Stimulated activated memory B cell treated with anti-CD40 and anti-IgM and Interleukin-4, amounts not matched to agents 10 μg/mL and 1 μg/mL and 100 μg/mL, for 72 hours (primary cell): ENCODE measurements around the gene UBE2L3.
"Not testable (repeated sequence)": the region's sequence is repeated elsewhere in the genome, so short reads cannot be mapped to it uniquely, and the experiment has no call there.

Source experiments
- ATAC-seq: fragments of 150-1000 bp; cut with Tn5 transposase; 2 replicates; pipeline ENCODE4 v1.10.0; 2021
- H3K27ac Mint-ChIP-seq: one replicate; pipeline ENCODE4 v1.8.0; 2022; ENCODE audit warnings: mild to moderate bottlenecking, mixed read lengths
- H3K27me3 Mint-ChIP-seq: one replicate; pipeline ENCODE4 v1.8.0; 2022; ENCODE audit warnings: mixed read lengths
- H3K36me3 Mint-ChIP-seq: one replicate; pipeline ENCODE4 v1.8.0; 2022; ENCODE audit warnings: mixed read lengths
- H3K4me1 Mint-ChIP-seq: one replicate; pipeline ENCODE4 v1.8.0; 2022; ENCODE audit warnings: mixed read lengths
- H3K4me3 Mint-ChIP-seq: one replicate; pipeline ENCODE4 v1.8.0; 2022; ENCODE audit warnings: mild to moderate bottlenecking, moderate library complexity, mixed read lengths
- H3K9me3 Mint-ChIP-seq: one replicate; pipeline ENCODE4 v1.8.0; 2022; ENCODE audit warnings: mixed read lengths

Gene UBE2L3

GRCh38 chr22:21639359-21639758, 71.8 kb downstream of the UBE2L3 start:
- no peak overlapping the region for H3K4me3 Mint-ChIP-seq
- peaks cover 33% of the 10 kb centered on the region for H3K4me1 Mint-ChIP-seq
- H3K36me3 Mint-ChIP-seq = peaks cover 6% of the 10 kb centered on the region
- H3K27ac Mint-ChIP-seq = no peak overlapping the region
- H3K9me3 Mint-ChIP-seq = no peaks in the 10 kb centered on the region
- no peaks in the 10 kb centered on the region for H3K27me3 Mint-ChIP-seq
- ATAC-seq = no peak

- Mint-ChIP-seq H3K27me3 (no peaks in the 10 kb centered on the region), H3K4me1 (peaks cover 33% of the 10 kb centered on the region), H3K27ac (no peak overlapping the region), H3K9me3 (no peaks in the 10 kb centered on the region), H3K4me3 (no peak overlapping the region), H3K36me3 (peaks cover 6% of the 10 kb centered on the region)
- no peak for ATAC-seq
Observed at GRCh38 chr22:21640810-21641209, 73.3 kb downstream of the UBE2L3 start.

GRCh38 chr22:21641417-21641788, 73.9 kb downstream of the UBE2L3 start:
- Mint-ChIP-seq H3K4me1 (peaks cover 37% of the 10 kb centered on the region), H3K9me3 (no peaks in the 10 kb centered on the region), H3K27me3 (no peaks in the 10 kb centered on the region), H3K4me3 (peak overlapping the region; percentile 79), H3K27ac (peak overlapping the region; percentile 85), H3K36me3 (peaks cover 10% of the 10 kb centered on the region)
- no peak for ATAC-seq

DNA sequence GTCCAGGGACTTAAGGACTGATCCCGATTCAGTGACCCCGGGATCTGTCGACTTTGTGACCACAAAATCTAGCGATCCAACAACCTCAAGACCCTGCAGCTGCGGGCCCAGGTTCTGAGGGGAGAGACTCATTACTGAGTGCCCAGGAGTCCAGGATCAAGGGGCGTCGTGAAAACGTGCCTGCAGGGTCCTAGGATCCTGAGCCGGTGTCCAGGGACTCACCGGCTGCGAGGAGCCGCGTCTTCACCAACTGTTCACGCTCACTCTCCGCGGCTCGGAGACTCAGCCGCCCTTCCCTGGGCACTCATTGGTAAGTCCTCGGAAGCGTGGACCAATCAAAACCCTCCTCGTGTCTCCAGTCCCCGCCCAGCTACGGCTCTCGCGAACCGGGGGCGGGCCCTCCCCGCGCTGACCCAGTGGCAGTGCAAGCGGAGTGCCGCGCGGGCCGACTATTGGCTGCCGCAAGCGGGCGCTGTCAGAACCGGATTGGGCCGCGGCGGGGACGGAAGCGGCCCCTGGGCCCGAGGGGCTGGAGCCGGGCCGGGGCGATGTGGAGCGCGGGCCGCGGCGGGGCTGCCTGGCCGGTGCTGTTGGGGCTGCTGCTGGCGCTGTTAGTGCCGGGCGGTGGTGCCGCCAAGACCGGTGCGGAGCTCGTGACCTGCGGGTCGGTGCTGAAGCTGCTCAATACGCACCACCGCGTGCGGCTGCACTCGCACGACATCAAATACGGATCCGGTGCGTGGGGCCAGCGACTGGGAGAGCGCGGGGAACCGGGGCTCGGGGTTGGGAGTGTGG, 74.5 kb downstream of the UBE2L3 start, which contains the start of gene SDF2L1:
TSS of gene SDF2L1 (plus strand) at position 514 of the 795 bp plus-strand sequence. CDS start at position 549, 35 bp downstream.
- H3K27ac Mint-ChIP-seq = peak within 1 kb of the TSS; percentile 85
- H3K9me3 Mint-ChIP-seq = no peaks in the 10 kb centered on the region
- ATAC-seq = peak; percentile 100
- peaks cover 43% of the 10 kb centered on the region for H3K4me1 Mint-ChIP-seq
- peak within 1 kb of the TSS; percentile 79 for H3K4me3 Mint-ChIP-seq
- H3K27me3 Mint-ChIP-seq = no peaks in the 10 kb centered on the region
- H3K36me3 Mint-ChIP-seq = peaks cover 16% of the 10 kb centered on the region

DNA sequence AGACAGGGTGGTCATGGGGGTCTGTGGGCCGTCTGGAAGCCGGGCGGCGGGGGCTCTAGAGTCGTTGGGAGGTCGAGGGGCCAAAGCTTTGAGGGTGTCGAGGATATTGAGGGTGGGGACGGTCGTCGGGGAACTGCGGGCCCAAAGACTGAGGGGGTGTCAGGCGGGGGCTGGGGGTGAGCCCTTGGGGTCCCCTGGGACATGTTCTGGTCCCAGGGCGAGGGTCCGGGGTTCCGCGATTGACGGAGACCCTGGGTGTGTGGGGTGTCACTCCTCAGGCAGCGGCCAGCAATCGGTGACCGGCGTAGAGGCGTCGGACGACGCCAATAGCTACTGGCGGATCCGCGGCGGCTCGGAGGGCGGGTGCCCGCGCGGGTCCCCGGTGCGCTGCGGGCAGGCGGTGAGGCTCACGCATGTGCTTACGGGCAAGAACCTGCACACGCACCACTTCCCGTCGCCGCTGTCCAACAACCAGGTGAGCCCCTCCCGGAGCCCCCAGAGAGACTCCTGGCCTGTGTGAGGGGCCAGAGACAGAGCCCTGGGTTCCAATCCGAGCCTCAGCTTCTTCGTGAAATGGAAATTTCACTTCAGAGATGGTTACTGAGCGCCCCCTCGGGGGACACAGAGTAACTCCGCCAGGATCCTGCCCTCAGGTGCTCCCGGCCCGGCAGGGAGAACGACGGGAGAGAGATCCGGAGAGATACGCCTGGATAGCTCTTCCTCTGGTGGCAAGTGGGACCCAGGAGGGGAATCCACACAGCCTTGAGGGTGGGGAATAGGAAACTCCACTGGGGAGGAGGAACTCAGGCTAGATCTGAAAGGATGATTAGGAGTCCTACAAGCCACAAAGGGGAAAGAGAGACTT, 75.3 kb downstream of the UBE2L3 start:
- Mint-ChIP-seq H3K27ac (peak overlapping the region; percentile 85), H3K4me1 (peaks cover 44% of the 10 kb centered on the region), H3K4me3 (peak overlapping the region; percentile 79), H3K27me3 (no peaks in the 10 kb centered on the region), H3K9me3 (no peaks in the 10 kb centered on the region), H3K36me3 (peaks cover 17% of the 10 kb centered on the region)
- ATAC-seq = peak; percentile 42

DNA sequence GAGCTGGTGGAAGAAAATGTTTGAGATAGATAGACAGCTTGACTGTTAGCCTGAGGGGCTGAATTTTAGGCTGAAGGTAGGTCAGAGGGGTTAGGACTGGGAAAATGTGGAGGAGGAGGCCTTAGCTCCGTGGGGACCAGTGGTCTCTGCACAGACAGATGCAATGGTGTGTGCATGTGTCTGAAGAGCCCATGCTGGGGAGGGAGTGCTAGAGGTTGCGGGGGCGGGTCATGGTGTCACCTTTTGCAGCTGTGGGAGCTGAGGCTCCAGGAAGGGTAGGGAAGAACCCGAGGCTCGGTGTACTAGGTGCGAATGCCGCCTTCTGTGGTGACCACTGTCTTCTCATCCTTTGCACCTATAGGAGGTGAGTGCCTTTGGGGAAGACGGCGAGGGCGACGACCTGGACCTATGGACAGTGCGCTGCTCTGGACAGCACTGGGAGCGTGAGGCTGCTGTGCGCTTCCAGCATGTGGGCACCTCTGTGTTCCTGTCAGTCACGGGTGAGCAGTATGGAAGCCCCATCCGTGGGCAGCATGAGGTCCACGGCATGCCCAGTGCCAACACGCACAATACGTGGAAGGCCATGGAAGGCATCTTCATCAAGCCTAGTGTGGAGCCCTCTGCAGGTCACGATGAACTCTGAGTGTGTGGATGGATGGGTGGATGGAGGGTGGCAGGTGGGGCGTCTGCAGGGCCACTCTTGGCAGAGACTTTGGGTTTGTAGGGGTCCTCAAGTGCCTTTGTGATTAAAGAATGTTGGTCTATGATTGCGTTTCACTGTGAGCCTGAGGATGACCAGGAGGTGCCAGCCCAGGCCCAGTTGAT, 76.2 kb downstream of the UBE2L3 start:
- H3K27me3 Mint-ChIP-seq = no peaks in the 10 kb centered on the region
- no peak for ATAC-seq
- H3K9me3 Mint-ChIP-seq = no peaks in the 10 kb centered on the region
- peaks cover 20% of the 10 kb centered on the region for H3K36me3 Mint-ChIP-seq
- peak overlapping the region; percentile 79 for H3K4me3 Mint-ChIP-seq
- peaks cover 44% of the 10 kb centered on the region for H3K4me1 Mint-ChIP-seq
- peak overlapping the region; percentile 85 for H3K27ac Mint-ChIP-seq

- H3K4me3 Mint-ChIP-seq, H3K9me3 Mint-ChIP-seq, H3K27me3 Mint-ChIP-seq, ATAC-seq, H3K27ac Mint-ChIP-seq: not testable (repeated sequence)
- Mint-ChIP-seq H3K4me1 (peaks cover 48% of the 10 kb centered on the region), H3K36me3 (peaks cover 27% of the 10 kb centered on the region)
Observed at GRCh38 chr22:21645513-21645912, 78.0 kb downstream of the UBE2L3 start.

DNA sequence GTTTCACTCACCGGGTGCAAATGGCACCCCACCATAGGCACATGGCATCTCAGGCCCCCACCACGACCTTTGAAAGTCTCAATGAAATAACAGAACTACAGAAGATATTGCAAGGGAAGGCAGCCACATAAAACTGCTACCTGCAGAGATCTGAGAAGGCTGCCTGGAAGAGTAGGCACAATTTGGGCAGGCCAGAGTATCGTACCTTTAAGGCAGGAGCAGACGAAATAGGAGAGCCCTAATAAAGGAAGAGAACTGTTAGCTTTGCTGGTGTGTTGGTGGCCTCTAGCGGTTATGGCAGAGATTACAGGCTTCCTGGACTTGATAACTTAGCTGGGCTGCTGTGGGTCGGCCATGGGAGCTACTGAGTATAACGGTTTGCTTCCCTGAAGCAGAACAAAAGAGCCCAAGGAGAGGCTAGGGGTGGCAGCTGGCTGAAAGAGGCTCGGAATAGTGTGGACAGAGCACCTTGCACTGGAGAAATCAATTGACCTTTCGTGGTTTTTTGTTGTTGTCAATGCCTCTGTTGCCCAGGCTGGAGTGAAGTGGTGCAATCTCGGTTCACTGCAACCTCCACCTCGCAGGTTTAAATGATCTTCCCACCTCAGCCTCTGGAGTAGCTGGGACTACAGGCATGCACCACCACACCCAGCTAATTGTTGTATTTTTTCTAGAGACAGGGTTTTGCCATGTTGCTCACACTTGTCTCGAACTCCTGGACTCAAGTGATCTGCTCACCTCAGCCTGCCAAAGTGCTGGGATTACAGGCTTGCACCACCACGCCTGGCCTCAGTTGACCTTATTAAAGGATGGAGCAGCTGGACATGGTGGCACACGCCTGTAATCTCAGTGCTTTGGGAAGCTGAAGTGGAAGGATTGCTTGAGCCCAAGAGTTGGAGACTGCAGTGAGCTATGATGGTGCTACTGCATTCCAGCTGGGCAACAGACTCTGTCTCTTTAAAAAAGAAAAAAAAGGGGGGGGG, 79.4 kb downstream of the UBE2L3 start:
- Mint-ChIP-seq H3K27ac (no peak overlapping the region), H3K27me3 (no peaks in the 10 kb centered on the region), H3K9me3 (no peaks in the 10 kb centered on the region), H3K36me3 (peaks cover 27% of the 10 kb centered on the region), H3K4me3 (no peak overlapping the region), H3K4me1 (peaks cover 50% of the 10 kb centered on the region)
- peak; percentile 32 for ATAC-seq

DNA sequence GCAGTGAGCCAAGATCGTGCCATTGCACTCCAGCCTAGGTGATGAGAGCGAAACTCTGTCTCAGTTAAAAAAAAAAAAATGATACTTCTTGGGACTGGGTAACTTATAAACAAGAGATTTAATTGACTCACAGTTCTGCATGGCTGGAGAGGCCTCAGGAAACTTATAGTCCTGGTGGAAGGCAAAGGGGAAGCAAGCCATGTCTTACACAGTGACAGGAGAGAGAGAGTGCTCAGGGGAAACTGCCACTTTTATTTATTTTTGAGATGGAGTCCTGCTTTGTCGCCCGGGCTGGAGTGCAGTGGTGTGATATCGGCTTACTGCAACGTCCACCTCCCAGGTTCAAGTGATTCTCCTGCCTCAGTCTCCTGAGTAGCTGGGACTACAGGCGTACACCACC, 82.8 kb downstream of the UBE2L3 start:
- no peak for ATAC-seq
- Mint-ChIP-seq H3K4me1 (peaks cover 33% of the 10 kb centered on the region), H3K36me3 (peaks cover 21% of the 10 kb centered on the region), H3K4me3 (no peak overlapping the region), H3K27ac (no peak overlapping the region), H3K9me3 (no peaks in the 10 kb centered on the region), H3K27me3 (no peaks in the 10 kb centered on the region)

DNA sequence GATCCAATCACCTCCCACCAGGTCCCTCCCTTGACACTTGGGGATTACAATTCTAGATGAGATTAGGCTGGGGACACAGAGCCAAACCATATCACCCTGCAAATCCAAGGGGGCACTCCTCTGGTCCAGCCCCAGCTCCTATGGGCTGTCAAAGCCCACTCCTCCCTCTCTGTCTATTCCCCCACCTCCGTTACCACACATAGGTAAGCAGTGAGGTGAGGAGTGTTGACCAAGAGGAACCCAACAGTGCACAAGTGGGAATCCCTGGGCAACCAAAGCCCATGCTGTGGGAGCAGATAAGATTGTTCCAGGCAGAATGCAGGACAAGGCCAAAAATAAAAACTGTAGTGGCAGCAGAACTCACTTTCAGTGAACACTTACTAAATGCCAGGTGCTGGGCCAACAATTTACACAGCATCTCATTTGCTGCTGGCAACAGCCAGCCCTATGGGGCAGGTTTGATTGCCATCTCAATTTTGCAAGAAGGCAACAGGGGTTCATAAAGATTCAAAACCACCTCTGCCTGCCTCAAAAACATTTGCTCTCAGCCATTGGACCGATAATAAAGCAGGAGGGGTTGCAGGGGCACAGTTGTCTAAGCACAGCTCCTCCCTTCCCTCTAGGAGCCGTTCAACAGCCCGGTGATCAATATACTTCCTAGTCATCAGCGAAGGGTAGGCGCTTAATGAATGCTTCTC, 83.5 kb downstream of the UBE2L3 start:
- no peak for ATAC-seq
- H3K27ac Mint-ChIP-seq = no peak overlapping the region
- no peaks in the 10 kb centered on the region for H3K9me3 Mint-ChIP-seq
- no peaks in the 10 kb centered on the region for H3K27me3 Mint-ChIP-seq
- H3K4me3 Mint-ChIP-seq = peak overlapping the region; percentile 92
- peaks cover 34% of the 10 kb centered on the region for H3K4me1 Mint-ChIP-seq
- H3K36me3 Mint-ChIP-seq = peaks cover 21% of the 10 kb centered on the region

GRCh38 chr22:21651521-21652009, 84.1 kb downstream of the UBE2L3 start:
- ATAC-seq = no peak
- no peaks in the 10 kb centered on the region for H3K27me3 Mint-ChIP-seq
- H3K4me1 Mint-ChIP-seq = peaks cover 35% of the 10 kb centered on the region
- peak overlapping the region; percentile 82 for H3K27ac Mint-ChIP-seq
- peak overlapping the region; percentile 92 for H3K4me3 Mint-ChIP-seq
- peaks cover 15% of the 10 kb centered on the region for H3K36me3 Mint-ChIP-seq
- no peaks in the 10 kb centered on the region for H3K9me3 Mint-ChIP-seq

DNA sequence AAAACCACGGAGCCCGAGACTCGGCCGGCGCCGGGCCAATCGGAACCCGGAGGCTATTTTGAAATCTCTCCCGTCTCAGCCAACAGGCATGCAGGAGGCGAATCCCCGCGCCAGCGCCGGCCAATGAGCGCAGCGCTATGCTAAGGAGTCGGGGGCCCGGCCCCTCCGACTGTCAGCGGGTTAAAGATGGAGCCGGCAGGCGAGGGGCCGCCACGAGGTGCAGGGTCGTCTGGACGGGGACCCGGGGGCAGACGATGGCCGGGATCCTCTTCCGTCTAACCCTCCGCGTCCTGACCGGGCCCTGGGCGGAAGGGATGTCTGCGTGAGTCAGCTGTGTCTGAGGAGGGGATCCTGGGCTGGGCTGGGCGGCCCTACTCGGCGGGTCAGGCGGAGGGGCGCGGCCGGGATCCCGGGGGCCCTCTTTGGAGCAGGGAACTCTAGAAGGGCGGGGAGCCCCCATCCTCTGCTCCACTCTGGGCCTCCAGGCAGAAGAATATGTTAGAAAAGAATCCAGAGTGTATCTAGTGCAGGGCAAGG, 84.6 kb downstream of the UBE2L3 start:
- Mint-ChIP-seq H3K4me1 (peaks cover 35% of the 10 kb centered on the region), H3K4me3 (peak overlapping the region; percentile 92), H3K36me3 (peaks cover 10% of the 10 kb centered on the region), H3K27me3 (no peaks in the 10 kb centered on the region), H3K9me3 (no peaks in the 10 kb centered on the region), H3K27ac (peak overlapping the region; percentile 82)
- ATAC-seq = peak; percentile 98
